HG03575 (cell line): Measurements from ENCODE around the gene MFAP3.
"Not testable (repeated sequence)": the region's sequence is repeated elsewhere in the genome, so short reads cannot be mapped to it uniquely, and the experiment has no call there.

Experiments used
- ATAC-seq: cut with Tn5 transposase; IDR thresholded peaks from one replicate; pipeline ENCODE4 v1.9.1; 2021; ENCODE audit not compliant: unreplicated experiment, insufficient number of reproducible peaks, low FRiP score; ENCODE audit errors: extremely low read depth

The MFAP3 gene

DNA sequence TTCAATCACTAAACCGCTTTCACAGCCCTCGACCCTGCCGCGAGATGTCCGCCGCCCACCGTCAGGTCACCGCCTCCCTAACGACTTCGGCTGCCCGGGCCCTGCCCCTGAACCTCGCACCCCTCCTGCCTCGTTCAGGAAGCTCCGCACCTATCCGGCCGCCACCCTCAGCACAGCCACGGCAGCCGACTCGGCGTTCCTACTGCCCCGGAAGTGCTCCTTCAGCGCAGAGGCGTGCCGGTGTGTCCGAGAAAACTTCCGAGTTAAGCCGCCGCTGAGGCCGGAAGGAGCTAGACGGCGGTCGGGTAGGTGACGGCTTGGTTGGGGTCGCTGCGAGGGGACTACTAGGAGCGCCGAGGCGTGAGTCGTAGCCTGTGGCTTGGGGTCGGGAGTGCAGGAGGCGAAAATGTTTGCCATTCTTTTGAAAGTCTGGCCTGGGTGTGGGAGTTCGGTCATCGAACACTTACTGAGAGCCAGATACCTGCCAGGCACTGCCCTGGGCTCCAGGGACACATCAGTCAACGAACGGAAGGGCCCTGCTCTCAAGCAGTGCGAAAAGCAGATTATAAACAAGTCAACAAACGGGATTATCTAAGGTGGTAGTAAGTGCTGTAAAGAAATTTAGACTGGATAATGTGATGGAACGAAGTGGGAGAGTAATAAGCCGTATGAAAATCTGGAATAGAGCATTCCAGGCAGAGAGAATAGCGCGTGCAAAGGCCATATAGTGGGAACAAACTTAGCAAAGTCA, at the start of gene MFAP3, which contains the start of gene FAM114A2:
MFAP3 (plus strand) TSS at position 261 of the 751 bp plus-strand sequence. CDS start 10,756 bp downstream, outside the sequence.
FAM114A2 (minus strand) TSS at position 204 of the 751 bp plus-strand sequence. CDS start 3,957 bp downstream, outside the sequence.
- peak; percentile 83 for ATAC-seq

DNA sequence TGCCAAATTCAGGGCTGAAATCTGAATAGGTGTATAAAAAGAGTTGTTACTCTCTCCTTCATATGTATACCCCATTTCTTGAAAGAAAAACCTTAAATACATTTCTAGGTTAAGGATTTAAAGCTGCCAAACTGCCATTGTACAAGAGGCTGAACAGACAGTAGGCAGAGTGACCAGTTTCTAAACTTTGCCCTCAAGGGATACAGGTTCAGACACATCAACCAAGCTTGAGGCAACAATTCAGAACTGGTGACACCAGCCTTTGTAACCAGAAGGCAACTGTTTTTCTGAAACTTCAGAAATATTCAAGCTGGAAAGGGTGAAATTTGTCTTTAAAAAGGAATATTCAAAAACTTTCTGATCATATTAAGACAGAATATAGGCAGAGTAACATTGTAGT, 47.6 kb upstream of the MFAP3 start:
- ATAC-seq, result no peak

DNA sequence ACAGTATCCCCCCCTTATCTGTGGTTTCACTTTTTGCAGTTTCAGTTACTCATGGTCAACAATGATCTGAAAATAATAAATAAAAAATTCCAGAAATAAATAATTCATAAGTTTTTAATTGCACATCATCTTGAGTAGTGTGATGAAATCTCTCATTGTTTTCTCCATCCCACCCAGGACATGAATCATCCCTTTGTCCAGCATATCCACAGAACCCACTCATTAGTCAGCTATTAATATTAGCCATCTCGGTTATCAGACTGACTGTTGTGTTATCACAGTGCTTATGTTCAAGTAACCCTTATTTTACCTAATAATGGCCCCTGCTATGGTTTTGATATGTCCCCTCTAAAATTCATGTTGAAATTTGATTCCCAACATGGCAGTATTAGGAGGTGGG, 40.8 kb upstream of the MFAP3 start:
- no peak for ATAC-seq

DNA sequence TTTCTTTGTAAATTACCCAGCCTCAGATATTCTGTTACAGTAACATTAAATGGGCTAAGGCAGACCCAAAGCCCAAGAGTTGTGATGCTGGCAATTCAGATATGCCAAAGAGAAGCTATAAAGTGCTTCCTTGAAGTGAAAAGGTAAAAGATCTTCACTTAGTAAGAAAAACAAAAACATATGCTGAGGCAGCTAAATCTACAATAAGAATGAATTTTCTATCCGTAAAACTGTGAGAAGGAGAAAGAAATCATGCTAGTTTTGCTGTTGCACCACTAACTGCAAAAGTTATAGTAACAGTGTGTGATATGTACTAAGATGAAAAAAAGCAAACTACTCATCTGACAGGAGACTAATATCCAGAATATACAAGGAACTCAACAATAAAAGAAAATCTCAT, 40.0 kb upstream of the MFAP3 start:
- ATAC-seq, result no peak

DNA sequence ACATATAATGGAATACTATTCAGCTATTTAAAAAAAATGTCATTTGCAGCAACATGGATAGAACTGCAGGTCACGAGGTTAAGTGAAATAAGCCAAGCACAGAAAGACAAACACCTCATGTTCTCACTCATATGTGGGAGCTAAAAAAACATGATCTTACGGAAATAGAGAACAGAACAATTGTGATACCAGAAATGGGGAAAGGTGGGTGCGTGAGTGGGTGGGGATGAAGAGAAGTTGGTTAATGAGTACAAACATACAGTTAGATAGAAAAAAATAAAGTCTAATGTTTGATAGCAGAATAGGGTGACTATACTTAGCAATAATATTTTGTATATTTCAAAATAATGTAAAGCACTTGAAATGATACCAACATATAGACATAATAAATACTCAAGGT, 38.8 kb upstream of the MFAP3 start:
- no peak for ATAC-seq

DNA sequence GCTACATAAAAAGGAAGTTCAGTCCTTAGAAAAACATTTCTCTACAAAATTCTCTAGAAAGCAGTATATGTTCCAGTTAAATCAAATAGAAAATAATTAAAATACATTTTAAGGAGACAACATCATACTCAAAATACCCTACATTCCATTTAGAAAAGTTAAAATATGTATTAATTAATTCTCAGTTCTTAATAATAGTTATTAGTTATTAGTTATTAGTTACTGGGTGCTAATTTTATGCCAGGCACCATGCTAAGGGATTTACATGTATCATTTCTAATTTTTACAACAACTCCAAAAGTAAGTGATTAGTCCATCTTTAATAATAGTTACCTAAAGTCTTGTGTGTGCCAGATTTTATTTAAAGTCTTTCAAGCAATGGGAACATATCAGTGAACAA, 38.1 kb upstream of the MFAP3 start:
- no peak for ATAC-seq

DNA sequence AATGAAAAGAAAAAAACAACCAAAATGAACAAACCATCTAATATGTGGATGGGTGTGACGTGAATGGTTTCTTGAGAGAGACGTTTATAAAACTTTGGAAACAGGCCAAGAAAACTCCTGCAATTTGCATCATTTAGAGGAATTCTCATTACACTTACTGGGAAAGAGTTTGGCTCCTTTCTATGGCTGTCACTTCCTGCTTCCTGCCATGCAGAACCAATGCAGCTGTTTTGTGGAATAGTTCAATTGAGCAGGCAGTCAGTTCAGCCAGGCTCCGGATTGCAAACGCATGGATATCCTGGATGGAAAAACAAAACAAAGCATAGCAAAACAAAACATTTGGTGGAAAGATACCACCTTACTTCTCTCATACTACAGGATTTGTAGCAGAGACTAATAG, 36.7 kb upstream of the MFAP3 start:
- ATAC-seq, result no peak

DNA sequence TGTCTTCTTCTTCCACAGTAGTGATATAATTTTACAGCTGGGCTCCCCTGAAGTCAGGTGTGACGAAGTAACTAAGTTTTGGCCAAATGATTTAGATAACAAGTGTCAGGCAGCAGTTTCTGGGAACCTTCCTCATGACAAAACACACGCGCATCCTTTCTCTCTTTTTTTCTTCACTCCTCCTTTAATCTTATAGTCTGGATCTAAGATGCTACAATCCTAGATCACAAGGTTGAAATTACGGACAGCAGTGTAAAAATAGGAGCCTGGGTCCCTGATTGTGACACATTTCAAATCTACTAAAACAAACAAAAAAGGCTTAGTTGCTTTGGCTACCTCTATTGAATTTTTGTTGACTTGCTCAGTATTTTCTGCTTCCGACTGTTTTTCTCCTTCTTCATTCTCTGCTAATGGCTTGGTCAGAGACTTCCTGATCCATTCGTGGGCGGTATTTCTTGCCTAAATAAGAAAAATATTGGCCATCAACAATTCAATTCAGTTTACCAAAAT, 36.2 kb upstream of the MFAP3 start:
- ATAC-seq, result no peak

DNA sequence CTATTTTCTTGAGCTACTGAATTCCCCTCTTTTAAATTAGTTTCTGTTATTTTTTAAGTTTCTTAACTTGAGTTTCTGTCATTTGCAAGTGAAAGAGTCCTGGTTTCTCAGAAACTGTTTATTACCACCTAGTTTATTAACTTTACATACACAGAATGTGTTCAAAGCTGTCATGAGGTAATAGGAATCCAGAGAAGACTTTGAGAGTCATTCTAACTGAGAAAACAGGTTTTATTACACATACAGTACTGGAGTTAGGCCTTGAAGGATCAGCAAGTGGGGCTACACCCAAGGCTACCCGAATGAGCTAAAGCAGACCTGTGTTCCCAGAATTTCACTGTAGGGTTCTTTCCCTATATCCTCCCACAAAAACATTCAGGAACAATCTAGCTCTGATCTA, 33.1 kb upstream of the MFAP3 start:
- ATAC-seq, result no peak

DNA sequence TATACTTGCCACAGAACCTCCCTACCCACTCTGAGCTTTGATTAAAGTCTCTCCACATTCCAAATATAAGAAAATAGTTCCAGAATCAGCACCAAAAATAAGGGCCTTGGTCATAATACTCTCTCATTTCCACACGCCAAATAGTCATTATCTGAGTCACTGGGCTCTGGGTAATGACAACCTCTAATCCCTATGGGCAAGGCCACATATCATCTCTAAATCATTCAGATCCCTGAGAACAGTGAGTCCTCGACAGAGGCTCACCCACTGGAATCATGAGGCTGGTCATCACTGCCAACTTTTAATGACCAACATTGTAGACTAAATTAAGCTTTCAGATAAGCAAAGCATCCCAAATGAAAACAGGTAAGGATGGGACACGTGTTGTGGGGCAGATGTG, 28.1 kb upstream of the MFAP3 start:
- ATAC-seq, result no peak

DNA sequence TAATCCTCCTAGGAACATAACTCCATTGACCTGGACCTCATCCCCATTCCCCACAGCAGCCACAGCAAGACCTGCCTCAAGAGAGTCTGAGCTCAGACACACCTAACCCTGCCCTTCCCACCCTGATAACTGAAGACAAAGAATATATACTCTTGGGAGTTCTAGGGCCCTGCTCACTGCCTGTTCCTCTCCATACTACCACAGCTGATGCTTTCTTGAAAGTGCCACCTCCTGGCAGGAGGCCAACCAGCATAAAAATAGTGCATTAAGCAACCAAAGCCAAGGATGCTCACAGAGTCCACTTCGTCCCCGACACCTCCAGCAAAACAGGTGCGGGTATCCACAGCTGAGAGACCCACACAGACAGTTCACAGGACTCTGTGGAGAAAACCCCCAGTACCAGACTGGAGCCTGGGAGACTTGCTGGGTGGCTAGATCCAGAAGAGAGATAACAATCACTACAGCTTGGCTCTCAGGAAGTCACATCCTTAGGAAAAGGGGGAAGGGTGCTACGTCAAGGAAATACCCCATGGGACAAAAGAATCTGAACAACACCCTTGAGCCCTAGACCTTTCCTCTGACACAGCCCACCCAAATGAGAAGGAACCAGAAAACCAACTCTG, 23.6 kb upstream of the MFAP3 start:
- ATAC-seq, result no peak

DNA sequence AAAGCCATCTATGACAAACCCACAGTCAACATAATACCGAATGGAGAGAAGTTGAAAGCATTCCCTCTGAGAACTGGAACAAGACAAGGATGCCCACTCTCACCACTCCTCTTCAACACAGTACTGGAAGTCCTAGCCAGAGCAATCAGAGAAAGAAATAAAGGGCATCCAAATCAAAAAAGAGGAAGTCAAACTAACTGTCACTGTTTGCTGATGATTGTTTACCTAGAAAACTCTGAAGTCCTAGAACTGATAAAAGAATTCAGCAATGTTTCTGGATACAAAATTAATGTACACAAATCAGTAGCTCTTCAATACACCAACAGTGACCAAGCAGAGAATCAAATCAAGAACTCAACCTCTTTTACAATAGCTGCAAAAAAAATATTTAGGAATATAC, 19.8 kb upstream of the MFAP3 start:
- ATAC-seq, result not testable (repeated sequence)

DNA sequence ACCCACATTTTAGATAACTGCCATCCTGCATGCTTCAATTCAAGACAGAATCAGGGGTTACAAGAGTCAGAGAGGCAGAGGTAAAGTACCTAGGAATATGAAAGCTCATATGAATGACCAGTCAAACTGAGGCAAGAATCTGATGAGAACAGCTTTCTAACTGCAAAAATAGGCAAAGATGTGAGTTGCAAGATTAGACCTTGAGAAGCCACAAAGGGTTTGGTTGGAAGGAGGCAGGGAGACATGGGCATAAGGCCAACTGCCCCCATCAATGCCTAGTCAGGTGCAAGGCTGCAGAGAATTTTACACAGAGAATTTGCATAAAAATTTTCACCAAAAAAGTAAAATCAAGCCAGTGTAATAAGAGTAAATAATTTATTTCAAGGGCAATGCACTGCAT, 12.8 kb upstream of the MFAP3 start:
- no peak for ATAC-seq

DNA sequence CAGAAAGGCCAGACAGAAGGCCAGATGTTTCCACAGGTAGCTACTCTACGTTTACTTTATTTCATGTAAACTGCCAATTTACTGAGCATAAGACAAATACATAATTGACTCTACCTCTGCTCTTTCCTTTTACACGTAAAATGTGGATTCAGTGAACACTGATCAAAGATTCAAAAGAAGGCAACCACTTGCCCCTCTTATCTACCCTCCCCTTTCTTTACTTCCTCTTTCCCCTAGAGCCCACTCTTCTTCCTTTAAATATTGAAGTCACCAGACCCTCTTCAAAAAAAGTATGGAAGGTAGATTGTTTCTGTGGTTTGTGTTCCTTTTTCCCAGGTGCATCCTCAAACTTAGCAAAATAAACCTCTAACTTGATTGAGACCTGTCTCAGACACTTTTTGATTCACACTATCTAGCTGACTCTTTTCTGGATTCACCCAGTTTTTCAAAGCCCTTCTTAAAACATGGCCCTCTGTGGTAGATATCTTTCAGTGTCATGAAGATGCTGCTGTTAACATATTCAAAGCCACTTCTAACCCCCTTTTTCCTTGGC, 6.8 kb upstream of the MFAP3 start:
- ATAC-seq, result no peak

DNA sequence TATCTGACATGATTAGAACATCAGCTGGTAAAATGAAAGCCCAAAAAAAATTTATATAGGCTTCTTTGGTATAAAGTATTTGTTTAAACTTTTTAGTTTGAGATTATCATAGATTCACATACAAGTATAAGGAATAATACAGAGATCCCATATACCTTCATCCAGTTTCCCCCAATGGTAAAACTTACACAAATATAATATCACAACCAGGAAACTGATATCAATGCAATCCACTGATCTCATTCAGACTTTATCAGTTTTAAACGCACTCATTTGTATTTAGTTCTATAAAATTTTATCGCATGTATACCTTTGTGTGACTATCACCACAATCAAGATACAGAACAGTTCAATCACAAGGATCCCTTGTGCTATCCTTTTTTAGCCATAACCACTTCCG, 3.8 kb upstream of the MFAP3 start:
- ATAC-seq, result no peak

DNA sequence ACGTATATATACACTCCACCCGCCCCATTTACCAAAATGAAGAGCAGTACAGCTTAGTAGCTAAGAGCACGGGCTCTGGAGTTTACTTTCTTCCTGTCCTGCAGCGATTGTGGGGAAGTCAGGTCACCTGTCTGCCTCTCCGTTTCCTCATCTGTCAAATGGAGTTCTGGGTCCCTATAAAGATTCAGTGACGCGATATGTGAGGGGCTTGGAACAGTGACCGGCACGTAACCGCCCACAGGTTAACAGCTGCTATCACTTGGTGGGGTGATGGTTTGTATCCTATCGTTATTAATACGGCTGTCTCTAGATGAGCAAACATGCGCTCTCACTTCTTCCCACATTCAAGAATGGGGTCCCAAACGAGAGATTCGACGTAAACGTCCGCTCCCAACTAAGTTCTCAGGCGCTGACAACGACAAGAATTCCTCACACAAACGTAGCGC, 483 bp upstream of the MFAP3 start:
- ATAC-seq, result peak; percentile 33

DNA sequence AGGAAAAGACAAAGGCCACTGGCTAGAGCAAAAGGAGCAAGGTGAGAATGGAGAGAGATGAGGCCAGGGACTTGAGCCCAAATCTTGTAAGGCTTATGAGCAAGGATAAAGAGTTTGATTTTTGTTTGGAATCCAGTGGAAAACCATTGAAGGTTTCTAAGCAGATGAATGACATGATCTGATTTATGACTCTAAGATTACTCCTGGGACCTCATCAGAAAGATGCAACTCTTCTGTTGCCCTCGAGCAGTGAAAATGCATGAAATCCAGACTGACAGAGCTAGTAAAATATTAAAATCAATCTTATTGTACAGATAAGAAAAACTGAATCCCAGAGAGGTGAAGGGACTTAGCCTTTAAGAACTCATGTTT, 677 bp downstream of the MFAP3 start:
- ATAC-seq, result no peak

DNA sequence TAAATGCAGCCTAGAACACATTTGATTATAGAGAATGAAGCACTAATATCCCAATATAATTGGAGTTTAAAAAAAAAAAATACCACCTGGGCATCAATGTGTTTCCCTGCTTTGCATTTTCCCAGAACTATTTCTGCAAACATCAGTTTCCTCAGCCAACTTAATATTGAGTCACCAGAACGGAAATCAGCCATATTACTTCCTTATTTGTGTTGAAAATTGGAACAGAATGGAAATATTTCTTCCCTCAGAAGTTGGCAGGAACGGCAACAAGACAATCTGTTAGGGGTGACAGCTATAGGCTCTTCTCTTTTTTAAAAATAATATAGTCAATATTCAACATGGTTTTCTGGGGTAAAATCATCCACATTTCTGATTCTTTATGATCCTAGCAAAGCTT, 4.0 kb downstream of the MFAP3 start:
- no peak for ATAC-seq

DNA sequence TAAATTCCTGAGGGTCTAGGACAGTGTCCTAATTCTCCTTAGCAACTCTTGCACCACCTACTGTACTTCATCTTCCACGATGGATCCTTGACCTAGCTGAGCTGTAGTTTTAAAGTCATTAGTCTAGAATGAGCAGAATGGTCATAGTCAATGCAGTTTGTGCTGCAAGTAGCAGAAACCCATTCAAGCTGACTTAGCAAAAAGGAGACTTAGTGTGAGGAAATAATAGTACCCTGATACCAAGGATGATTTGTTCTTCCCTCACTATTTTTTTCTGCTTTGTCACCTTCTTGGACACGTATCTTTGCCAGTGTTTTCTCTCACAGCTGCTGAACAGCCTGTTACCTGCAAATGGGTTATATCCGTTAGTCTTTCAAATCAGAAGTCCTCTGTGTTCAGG, 5.3 kb downstream of the MFAP3 start:
- ATAC-seq, result no peak

DNA sequence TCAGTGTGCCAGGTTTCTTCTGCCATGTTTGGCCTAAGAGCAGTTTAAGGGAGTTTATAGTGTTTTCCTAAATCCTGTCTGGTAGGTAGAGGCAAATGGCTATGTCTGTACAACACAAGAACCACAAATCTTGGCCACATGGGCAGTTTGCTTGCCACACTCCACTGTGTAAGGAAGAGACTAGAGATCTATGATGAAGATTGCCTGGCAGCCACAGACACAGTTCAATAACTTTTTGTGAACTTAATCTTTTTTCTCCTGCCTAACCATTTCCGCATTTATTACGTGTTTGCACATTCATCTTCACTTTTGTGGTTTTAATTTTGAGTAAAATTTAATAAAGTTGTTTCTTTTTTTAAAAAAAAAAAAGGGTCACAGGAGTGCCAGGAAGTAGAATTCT, 5.8 kb downstream of the MFAP3 start:
- ATAC-seq, result no peak
